IPS-20b (cell line): ENCODE measurements around the gene ERI2.
"Not testable (repeated sequence)": the region's sequence is repeated elsewhere in the genome, so short reads cannot be mapped to it uniquely, and the experiment has no call there.

Experiments used
- H3K27ac ChIP-seq: one replicate; pipeline ENCODE4 v1.5.1; 2013; ENCODE audit warnings: low read length
- H3K27me3 ChIP-seq: 2 replicates; pipeline ENCODE4 v1.6.1; 2013; ENCODE audit warnings: mild to moderate bottlenecking, low read length, inconsistent platforms; ENCODE audit not compliant: insufficient read depth
- H3K36me3 ChIP-seq: 2 replicates; pipeline ENCODE4 v1.6.1; 2013; ENCODE audit warnings: low read depth, mild to moderate bottlenecking, inconsistent platforms, low read length, moderate library complexity; ENCODE audit not compliant: insufficient read depth
- H3K4me1 ChIP-seq: 2 replicates; pipeline ENCODE4 v1.6.1; 2013; ENCODE audit warnings: mild to moderate bottlenecking, control low read depth, inconsistent platforms, low read length, moderate library complexity; ENCODE audit not compliant: insufficient read depth
- H3K4me3 ChIP-seq: 2 replicates; pipeline ENCODE4 v1.5.1; 2013; ENCODE audit warnings: mild to moderate bottlenecking, low read length, inconsistent platforms
- H3K9ac ChIP-seq: 2 replicates; pipeline ENCODE4 v1.6.1; 2013; ENCODE audit warnings: low read depth, mild to moderate bottlenecking, inconsistent platforms, low read length, moderate library complexity
- H3K9me3 ChIP-seq: 2 replicates; pipeline ENCODE4 v1.6.1; 2013; ENCODE audit warnings: mild to moderate bottlenecking, low read depth, low read length, inconsistent platforms; ENCODE audit not compliant: insufficient read depth

ERI2 gene

DNA sequence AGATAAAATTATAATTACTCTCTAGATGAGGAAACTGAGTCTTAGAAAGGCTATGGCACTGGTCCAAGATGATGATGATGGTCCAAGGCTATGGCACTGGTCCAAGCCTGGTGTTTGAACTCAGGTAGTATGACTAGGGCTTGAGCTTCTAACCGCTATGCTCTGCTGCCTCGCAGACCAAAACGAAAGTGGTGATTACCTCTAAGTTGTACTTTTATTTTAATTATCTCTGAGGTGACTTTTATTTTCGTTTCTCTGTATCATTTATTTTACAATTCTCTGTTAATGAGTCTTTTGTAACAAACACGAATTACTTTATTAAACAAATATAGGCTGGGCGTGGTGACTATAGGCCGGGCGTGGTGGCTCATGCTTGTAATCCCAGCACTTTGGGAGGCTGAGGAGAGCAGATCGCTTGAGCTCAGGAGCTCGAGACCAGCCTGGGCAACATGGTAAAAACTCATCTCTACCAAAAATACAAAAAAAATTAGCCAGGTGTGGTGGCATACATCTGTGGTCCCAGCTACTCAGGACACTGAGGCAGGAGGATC is 5.7 kb upstream of the ERI2 start:
- Histone ChIP-seq H3K36me3 (peaks cover 28% of the 10 kb centered on the region), H3K4me3 (no peak overlapping the region), H3K4me1 (no peaks in the 10 kb centered on the region), H3K9me3 (no peaks in the 10 kb centered on the region), H3K27ac (no peak overlapping the region), H3K27me3 (no peaks in the 10 kb centered on the region), H3K9ac (no peak overlapping the region)

DNA sequence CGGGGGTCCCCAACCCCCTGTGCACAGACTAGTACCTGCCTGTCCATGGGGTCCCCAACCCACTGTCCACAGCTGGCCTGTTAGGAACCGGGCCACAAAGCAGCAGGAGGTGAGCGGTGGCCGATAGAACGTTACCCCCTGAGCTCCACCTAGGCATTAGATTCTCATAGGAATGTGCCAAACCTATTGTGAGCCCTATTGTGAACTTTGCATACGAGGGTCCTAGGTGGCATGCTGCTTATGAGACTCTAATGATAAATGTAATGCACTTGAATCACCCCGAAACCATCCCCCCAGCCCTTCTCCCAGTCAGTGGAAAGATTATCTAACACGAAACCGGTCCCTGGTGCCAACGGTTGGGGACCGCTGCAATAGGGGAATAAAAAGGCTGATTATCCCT is 1.6 kb upstream of the ERI2 start:
- H3K36me3 ChIP-seq, result no peaks in the 10 kb centered on the region
- H3K4me1 ChIP-seq, result no peaks in the 10 kb centered on the region
- no peak overlapping the region; the same call in 1 of the 2 replicates for H3K9ac ChIP-seq
- peak overlapping the region; percentile 98; the same call in 1 of the 2 replicates for H3K4me3 ChIP-seq
- no peak overlapping the region for H3K27ac ChIP-seq
- H3K9me3 ChIP-seq, result no peaks in the 10 kb centered on the region
- no peaks in the 10 kb centered on the region for H3K27me3 ChIP-seq

DNA sequence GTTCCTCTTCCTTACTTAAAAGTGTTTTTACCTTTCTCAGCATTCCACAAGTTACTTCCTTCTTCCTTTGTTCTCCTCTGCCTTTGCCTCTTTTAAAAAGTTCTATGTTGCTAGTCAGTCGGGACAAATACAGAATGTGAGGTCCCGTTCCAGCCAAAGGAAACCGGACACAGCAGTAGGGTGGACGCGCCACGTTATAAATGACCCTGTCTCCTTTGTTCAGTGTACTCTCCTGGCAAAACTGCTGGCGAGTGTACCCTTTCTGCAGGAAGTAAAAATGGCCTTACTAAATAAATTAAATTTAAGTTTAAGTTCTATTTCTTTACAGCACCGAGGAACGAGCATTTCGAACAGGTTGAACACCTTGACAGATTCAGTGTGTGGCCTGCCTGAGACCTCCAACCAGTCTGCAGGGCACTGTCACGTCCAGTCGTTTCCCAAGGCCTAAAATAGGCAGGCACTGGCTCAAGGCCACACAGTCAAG is 546 bp downstream of the ERI2 start:
- H3K27ac ChIP-seq, result peak overlapping the region; percentile 27
- H3K27me3 ChIP-seq, H3K4me1 ChIP-seq, H3K9me3 ChIP-seq, H3K36me3 ChIP-seq: not testable (repeated sequence)
- peak overlapping the region; percentile 98 for H3K4me3 ChIP-seq
- peak overlapping the region; percentile 98 for H3K9ac ChIP-seq

DNA sequence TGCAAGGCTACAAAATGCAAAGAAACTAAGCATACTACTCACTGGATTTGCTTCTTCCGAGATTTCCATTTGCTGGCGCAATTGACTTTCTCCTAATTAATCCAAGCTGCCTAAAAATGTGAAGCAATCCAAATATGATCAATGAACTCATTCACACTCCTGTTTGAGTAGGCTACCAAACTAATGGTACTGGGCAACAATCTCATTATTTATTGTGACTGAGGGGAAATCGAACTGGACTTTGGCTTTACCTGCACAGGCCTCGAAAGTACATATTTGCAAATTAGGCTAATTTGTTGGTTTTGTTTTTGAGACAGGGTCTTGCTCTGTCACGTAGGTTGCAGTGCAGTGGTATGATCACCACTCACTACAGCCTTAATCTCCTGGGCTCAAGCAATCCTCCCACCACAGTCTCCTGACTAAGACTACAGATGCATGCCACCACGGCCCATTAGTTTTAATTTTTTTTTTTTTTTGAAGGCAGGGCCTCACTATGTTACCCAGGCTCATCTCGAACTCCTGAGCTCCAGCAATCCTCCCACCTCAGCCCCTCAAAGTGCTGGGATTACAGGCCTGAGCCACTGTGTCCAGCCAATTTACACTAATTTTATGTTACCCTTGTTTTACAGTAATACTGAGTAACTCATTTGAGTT is 2.6 kb downstream of the ERI2 start:
- Histone ChIP-seq H3K9ac (no peak overlapping the region), H3K27ac (no peak overlapping the region), H3K4me3 (no peak overlapping the region), H3K4me1 (no peaks in the 10 kb centered on the region), H3K36me3 (peaks cover 14% of the 10 kb centered on the region), H3K9me3 (no peaks in the 10 kb centered on the region), H3K27me3 (no peaks in the 10 kb centered on the region)

DNA sequence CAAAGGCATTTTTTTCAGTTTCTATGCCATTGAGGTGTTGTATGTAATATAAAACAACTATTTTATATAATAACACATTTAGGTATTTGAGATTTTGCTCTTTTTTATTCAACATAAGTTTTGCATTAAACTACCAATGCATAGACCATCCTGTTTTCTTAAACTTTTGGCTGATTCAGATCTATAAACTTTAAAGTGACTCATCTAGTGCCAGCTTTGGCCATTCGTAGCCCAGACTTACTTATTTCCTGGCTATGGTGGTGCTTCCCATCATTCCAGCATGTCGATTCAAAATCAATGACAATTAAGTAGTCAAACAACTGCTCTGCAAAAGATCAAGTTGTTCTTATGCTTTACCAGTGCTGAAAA is 3.1 kb downstream of the ERI2 start:
- H3K4me3 ChIP-seq, result no peak overlapping the region
- H3K27me3 ChIP-seq, result no peaks in the 10 kb centered on the region
- no peaks in the 10 kb centered on the region for H3K9me3 ChIP-seq
- H3K9ac ChIP-seq, result no peak overlapping the region
- no peaks in the 10 kb centered on the region for H3K4me1 ChIP-seq
- H3K27ac ChIP-seq, result no peak overlapping the region
- peaks cover 18% of the 10 kb centered on the region for H3K36me3 ChIP-seq

DNA sequence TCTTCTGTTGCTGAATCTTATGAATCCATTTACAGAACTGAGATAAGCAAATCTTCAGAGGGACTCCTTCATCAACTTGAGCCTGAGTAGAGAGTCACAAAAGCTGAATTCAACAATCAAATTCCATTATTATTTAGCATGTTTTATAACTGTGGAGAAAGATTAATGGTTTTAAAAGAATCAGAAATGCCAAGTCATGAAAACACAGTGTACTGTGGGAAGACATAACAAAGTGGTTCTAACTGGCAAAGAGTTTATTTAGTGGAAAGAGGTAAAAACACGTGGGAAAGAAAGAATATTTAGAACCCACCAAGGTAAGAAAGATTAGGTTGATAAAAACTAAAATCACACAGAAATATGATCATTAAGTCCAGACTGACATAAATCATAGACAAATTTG is 5.0 kb downstream of the ERI2 start:
- Histone ChIP-seq H3K36me3 (peaks cover 32% of the 10 kb centered on the region), H3K27ac (no peak overlapping the region)

DNA sequence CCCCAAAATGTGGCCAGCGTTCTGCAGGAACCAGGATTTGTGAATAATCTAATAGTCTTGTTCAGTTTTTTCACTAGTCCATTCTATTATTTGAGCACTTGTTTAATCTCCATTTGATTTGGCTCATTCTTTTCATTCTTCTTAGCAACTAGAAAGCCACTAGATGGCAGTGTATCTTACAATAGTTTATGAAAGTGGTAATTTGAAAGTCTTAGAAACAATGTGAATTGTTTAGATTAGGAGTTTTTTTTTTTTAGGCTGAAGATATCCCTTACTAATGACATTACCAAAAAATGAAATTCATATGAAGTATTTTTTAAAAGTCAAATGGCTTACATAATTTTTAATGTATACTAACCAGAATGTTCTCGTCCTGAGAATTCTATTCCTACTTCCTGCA is 6.7 kb downstream of the ERI2 start:
- H3K36me3 ChIP-seq, result peaks cover 32% of the 10 kb centered on the region
- H3K9ac ChIP-seq, result no peak overlapping the region
- H3K4me1 ChIP-seq, result no peaks in the 10 kb centered on the region
- H3K9me3 ChIP-seq, result no peaks in the 10 kb centered on the region
- no peak overlapping the region for H3K27ac ChIP-seq
- H3K27me3 ChIP-seq, result no peaks in the 10 kb centered on the region
- H3K4me3 ChIP-seq, result no peak overlapping the region

More for the DNA sequence above, 5.0 kb downstream of the ERI2 start:
- H3K9me3 ChIP-seq, result no peaks in the 10 kb centered on the region
- H3K27me3 ChIP-seq, result no peaks in the 10 kb centered on the region
- no peaks in the 10 kb centered on the region for H3K4me1 ChIP-seq
- H3K9ac ChIP-seq, result no peak overlapping the region
- H3K4me3 ChIP-seq, result no peak overlapping the region

DNA sequence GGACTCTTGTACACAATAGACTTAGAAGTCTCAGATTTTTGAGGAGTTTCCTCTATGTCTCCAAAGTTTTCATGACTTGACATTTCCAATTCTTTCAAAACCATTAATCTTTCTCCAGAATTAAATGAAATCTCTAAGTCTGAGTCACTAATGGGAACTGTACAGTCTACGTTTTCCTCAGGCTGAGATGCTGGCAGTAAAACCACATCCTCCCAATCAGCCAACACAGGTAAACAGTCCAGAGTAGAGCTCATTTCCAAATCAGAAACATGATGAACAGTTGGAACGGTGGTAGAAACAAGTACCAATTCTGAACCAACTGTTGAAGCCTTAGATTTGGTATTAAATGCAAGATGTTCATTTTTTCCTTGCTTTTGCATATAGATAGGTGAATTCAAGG is 7.9 kb downstream of the ERI2 start:
- no peaks in the 10 kb centered on the region for H3K27me3 ChIP-seq
- H3K4me1 ChIP-seq, result no peaks in the 10 kb centered on the region
- no peak overlapping the region for H3K27ac ChIP-seq
- peaks cover 32% of the 10 kb centered on the region for H3K36me3 ChIP-seq
- no peaks in the 10 kb centered on the region for H3K9me3 ChIP-seq
- no peak overlapping the region for H3K4me3 ChIP-seq
- no peak overlapping the region for H3K9ac ChIP-seq

DNA sequence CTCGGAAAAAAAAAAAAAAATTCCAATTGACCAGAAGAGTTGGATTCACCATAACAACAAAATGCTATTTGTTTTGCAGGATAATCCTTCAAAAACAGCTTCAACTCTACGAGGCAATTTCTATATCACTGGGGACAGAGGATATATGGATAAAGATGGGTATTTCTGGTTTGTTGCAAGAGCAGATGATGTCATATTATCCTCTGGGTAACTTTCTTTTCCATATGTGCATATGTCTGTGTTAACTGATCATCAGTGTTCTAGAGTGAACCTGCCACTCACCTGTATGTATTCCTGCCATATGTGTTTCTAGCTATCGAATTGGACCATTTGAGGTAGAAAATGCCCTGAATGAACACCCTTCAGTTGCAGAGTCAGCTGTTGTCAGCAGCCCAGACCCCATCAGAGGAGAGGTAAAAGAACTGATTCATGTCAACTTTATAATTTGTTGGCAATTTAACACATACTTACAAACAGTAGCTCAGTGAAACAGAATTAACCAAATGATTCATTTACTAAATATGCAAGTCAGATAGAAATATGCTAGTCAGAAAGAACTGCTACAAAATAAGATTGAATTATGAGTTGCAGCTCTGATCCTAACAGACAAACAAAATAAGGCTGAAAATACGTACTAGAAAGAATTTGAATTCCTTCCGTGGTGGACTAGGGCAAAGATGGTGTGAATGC is 14.2 kb downstream of the ERI2 start:
- H3K36me3 ChIP-seq, result peaks cover 7% of the 10 kb centered on the region; the same call in 1 of the 2 replicates
- H3K9ac ChIP-seq, result no peak overlapping the region
- no peaks in the 10 kb centered on the region for H3K9me3 ChIP-seq
- no peak overlapping the region for H3K4me3 ChIP-seq
- H3K27me3 ChIP-seq, result no peaks in the 10 kb centered on the region
- peaks cover 6% of the 10 kb centered on the region; the same call in 1 of the 2 replicates for H3K4me1 ChIP-seq
- H3K27ac ChIP-seq, result no peak overlapping the region

DNA sequence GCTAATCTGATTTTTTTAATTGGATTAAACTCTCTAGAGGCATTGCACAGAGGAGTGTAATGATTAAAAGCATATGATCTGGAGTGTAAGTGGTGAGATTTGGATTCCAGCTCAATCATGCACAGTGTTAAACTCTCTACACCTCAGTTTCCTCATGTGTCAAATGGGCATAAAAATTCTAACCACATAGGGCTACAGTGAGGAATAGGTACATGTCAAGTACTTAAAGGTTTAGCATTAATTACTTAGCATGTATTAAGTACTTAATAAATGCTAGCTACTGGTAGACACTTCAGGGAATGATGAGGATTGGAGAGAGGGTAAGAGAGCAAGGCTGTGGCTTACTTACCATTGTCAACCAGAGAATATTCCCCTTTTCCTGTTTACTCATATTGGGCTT is 17.1 kb downstream of the ERI2 start:
- no peak overlapping the region for H3K4me3 ChIP-seq
- H3K4me1 ChIP-seq, result peaks cover 6% of the 10 kb centered on the region; the same call in 1 of the 2 replicates
- no peaks in the 10 kb centered on the region for H3K36me3 ChIP-seq
- H3K27me3 ChIP-seq, result no peaks in the 10 kb centered on the region
- no peak overlapping the region for H3K27ac ChIP-seq
- no peaks in the 10 kb centered on the region for H3K9me3 ChIP-seq
- H3K9ac ChIP-seq, result no peak overlapping the region

DNA sequence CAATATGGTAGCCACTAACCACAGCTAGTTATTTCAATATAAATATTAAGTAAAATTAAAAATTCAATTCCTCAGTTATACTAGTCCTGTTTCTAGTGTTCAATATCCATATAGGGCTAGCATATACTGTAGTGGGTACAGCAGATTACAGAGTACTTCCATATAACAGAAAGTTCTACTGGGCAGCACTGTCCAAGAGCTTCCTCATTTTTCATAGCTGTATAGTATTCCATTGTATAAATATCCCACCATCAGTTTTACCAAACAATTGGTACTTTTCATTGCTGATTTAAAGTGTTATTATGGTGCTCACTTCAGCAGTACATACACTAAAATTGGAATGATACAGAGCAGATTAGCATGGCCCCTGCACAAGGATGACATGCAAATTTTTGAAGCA is 22.1 kb downstream of the ERI2 start:
- no peaks in the 10 kb centered on the region for H3K4me1 ChIP-seq
- H3K4me3 ChIP-seq, result no peak overlapping the region
- H3K9ac ChIP-seq, result no peak overlapping the region
- no peaks in the 10 kb centered on the region for H3K36me3 ChIP-seq
- no peaks in the 10 kb centered on the region for H3K9me3 ChIP-seq
- no peaks in the 10 kb centered on the region for H3K27me3 ChIP-seq
- H3K27ac ChIP-seq, result no peak overlapping the region

DNA sequence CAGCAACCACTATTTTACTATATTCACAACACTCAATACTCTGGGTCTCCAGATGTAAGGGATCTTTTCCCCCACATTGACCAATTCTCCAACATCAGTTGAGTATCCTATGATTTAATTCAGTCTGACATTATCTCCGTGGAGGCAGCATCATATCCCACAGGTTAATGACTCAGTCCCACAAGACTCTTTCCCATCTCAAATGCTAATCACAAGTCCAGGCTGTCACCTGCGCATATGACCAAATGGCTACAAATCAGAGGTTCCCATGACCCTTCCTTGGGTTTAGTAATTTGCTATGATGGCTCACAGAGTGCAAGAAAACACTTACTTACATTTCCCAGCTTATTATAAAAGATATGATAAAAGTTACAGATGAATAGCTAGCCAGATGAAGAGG is 23.8 kb downstream of the ERI2 start:
- Histone ChIP-seq H3K4me3 (no peak overlapping the region), H3K36me3 (no peaks in the 10 kb centered on the region), H3K9ac (no peak overlapping the region), H3K27ac (no peak overlapping the region), H3K4me1 (no peaks in the 10 kb centered on the region), H3K9me3 (no peaks in the 10 kb centered on the region), H3K27me3 (no peaks in the 10 kb centered on the region)
